Measurements from ENCODE around the gene COMMD2.

The COMMD2 gene

DNA sequence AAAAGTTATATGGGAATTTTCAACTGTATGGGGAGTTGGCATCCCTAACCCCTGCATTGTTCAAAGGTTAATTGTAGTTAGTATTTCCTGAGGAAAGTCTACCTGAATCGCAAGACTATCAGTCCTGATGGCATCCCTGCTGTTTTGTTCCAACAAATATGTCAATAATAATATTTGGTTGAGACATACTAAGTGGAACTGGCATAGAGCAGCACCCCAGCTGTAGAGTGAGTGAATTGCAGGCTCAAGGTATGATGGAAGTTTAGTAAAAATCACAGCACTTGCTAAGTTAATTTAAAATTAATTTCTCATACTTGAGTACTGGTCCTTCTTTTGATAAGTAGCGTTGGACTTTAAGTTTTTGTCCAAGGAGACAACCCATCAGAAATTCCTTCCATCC lies 18.0 kb upstream of the COMMD2 start:
- no peak overlapping the region for H4K91ac ChIP-seq (ENCODE audit: low read depth, low read length)
- no peaks in the 10 kb centered on the region for H3K9me3 ChIP-seq (ENCODE audit: insufficient read depth, low read depth, low read length)
- no peak overlapping the region for H3K4me2 ChIP-seq (ENCODE audit: low read length)
- H3K23ac ChIP-seq (ENCODE audit: low read length): no peak overlapping the region
- no peak for DNase-seq
- H4K12ac ChIP-seq (ENCODE audit: low read depth, low read length): no peak overlapping the region
- H3K79me1 ChIP-seq (ENCODE audit: low read length): no peaks in the 10 kb centered on the region
- no peak overlapping the region for H3K18ac ChIP-seq (ENCODE audit: low read length)
- no peak overlapping the region for H2AFZ ChIP-seq (ENCODE audit: insufficient read depth, low read length, poor library complexity)
- no peaks in the 10 kb centered on the region for H3K79me2 ChIP-seq (ENCODE audit: control insufficient read depth, insufficient read depth, low read length, poor library complexity)
- no peak overlapping the region for H2BK5ac ChIP-seq (ENCODE audit: low read depth, low read length, poor library complexity)
- no peak overlapping the region for H3K14ac ChIP-seq (ENCODE audit: low read length)
- H2AK5ac ChIP-seq (ENCODE audit: low read length): no peak overlapping the region
- peaks cover 5% of the 10 kb centered on the region in 2 experiments for H3K4me1 ChIP-seq (ENCODE audit: control insufficient read depth in 1 of 2, insufficient read depth in 2 of 2, low read length in 2 of 2)
- no peaks in the 10 kb centered on the region for H3K36me3 ChIP-seq (ENCODE audit: control insufficient read depth in 1 of 2, insufficient read depth in 2 of 2, low read length in 2 of 2)
- H3K4ac ChIP-seq (ENCODE audit: low read depth, low read length): no peak overlapping the region
- H3K27ac ChIP-seq (ENCODE audit: low read depth, low read length): no peak overlapping the region
- H2BK12ac ChIP-seq (ENCODE audit: low read length): no peak overlapping the region
- H3K27me3 ChIP-seq (ENCODE audit: insufficient read depth, low read length): no peaks in the 10 kb centered on the region
- WGBS (ENCODE audit: extremely low coverage, insufficient coverage, insufficient read length): no CpG with 5 or more reads among the region's 2 CpGs
- H3K4me3 ChIP-seq (ENCODE audit: low read depth, low read length): no peak overlapping the region
- no peak overlapping the region for H2BK120ac ChIP-seq (ENCODE audit: insufficient read depth, low read length, poor library complexity)
- H4K8ac ChIP-seq (ENCODE audit: low read depth, low read length): no peak overlapping the region
- no peak overlapping the region for H3K9ac ChIP-seq (ENCODE audit: low read length)

DNA sequence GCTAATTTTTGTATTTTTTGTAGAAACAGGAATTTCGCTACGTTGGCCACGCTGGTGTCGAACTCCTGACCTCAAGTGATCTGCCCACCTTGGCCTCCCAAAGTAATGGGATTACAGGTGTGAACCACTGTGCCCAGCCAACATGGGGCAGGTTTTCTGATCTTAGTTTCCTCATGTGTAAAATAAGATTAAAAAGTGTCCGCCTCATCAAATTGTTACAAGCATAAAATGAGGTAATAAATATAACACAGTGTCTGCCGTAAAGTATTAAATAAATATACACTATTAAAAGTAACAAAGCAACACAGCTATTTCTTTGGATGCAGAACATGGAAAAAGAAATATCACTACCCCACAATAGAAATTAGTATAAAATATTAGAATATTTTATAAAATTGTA lies 16.4 kb upstream of the COMMD2 start:
- no CpG with 5 or more reads among the region's 6 CpGs for WGBS (ENCODE audit: extremely low coverage, insufficient coverage, insufficient read length)
- Histone ChIP-seq H3K79me2 (ENCODE audit: control insufficient read depth, insufficient read depth, low read length, poor library complexity) (no peaks in the 10 kb centered on the region), H3K23ac (ENCODE audit: low read length) (no peak overlapping the region), H3K4me3 (ENCODE audit: low read depth, low read length) (no peak overlapping the region), H3K36me3 (ENCODE audit: control insufficient read depth in 1 of 2, insufficient read depth in 2 of 2, low read length in 2 of 2) (no peaks in the 10 kb centered on the region), H3K4me1 (ENCODE audit: control insufficient read depth in 1 of 2, insufficient read depth in 2 of 2, low read length in 2 of 2) (peaks cover 5% of the 10 kb centered on the region in 2 experiments), H3K27ac (ENCODE audit: low read depth, low read length) (no peak overlapping the region), H3K9me3 (ENCODE audit: insufficient read depth, low read depth, low read length) (no peaks in the 10 kb centered on the region), H3K79me1 (ENCODE audit: low read length) (no peaks in the 10 kb centered on the region), H2BK12ac (ENCODE audit: low read length) (no peak overlapping the region), H4K12ac (ENCODE audit: low read depth, low read length) (no peak overlapping the region), H2AK5ac (ENCODE audit: low read length) (no peak overlapping the region), H2BK120ac (ENCODE audit: insufficient read depth, low read length, poor library complexity) (no peak overlapping the region), H3K14ac (ENCODE audit: low read length) (no peak overlapping the region), H2AFZ (ENCODE audit: insufficient read depth, low read length, poor library complexity) (no peak overlapping the region), H2BK5ac (ENCODE audit: low read depth, low read length, poor library complexity) (no peak overlapping the region), H4K8ac (ENCODE audit: low read depth, low read length) (no peak overlapping the region), H3K4ac (ENCODE audit: low read depth, low read length) (no peak overlapping the region), H4K91ac (ENCODE audit: low read depth, low read length) (no peak overlapping the region), H3K9ac (ENCODE audit: low read length) (no peak overlapping the region), H3K4me2 (ENCODE audit: low read length) (no peak overlapping the region), H3K27me3 (ENCODE audit: insufficient read depth, low read length) (no peaks in the 10 kb centered on the region), H3K18ac (ENCODE audit: low read length) (no peak overlapping the region)
- no peak for DNase-seq

DNA sequence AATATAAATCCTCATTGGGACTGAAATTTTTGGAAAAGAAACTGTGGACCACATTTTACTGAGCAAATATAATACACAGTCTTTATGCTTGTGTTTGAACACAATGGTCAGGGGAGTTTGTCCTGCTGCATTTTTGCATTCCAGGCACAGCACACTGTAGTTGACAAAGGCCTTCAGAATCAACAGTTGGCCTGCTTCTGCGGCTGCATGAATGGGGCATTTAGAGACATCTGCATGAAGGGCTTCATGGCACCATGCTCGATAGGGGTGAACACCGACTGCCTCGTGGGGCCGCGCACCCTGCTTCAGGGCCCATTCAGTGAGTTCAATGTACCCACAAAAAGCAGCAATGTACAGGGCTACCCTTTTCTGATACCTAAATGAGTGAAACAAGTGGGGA lies 15.4 kb upstream of the COMMD2 start:
- Histone ChIP-seq H4K91ac (ENCODE audit: low read depth, low read length) (no peak overlapping the region), H3K18ac (ENCODE audit: low read length) (no peak overlapping the region), H3K27ac (ENCODE audit: low read depth, low read length) (no peak overlapping the region), H3K4ac (ENCODE audit: low read depth, low read length) (no peak overlapping the region), H4K8ac (ENCODE audit: low read depth, low read length) (no peak overlapping the region), H3K79me2 (ENCODE audit: control insufficient read depth, insufficient read depth, low read length, poor library complexity) (no peaks in the 10 kb centered on the region), H3K9me3 (ENCODE audit: insufficient read depth, low read depth, low read length) (no peaks in the 10 kb centered on the region), H2AFZ (ENCODE audit: insufficient read depth, low read length, poor library complexity) (no peak overlapping the region), H3K14ac (ENCODE audit: low read length) (no peak overlapping the region), H2AK5ac (ENCODE audit: low read length) (no peak overlapping the region), H4K12ac (ENCODE audit: low read depth, low read length) (no peak overlapping the region), H3K4me2 (ENCODE audit: low read length) (no peak overlapping the region), H3K36me3 (ENCODE audit: control insufficient read depth in 1 of 2, insufficient read depth in 2 of 2, low read length in 2 of 2) (no peaks in the 10 kb centered on the region), H2BK5ac (ENCODE audit: low read depth, low read length, poor library complexity) (no peak overlapping the region), H3K23ac (ENCODE audit: low read length) (no peak overlapping the region), H3K79me1 (ENCODE audit: low read length) (no peaks in the 10 kb centered on the region), H2BK12ac (ENCODE audit: low read length) (no peak overlapping the region), H3K27me3 (ENCODE audit: insufficient read depth, low read length) (no peaks in the 10 kb centered on the region), H3K9ac (ENCODE audit: low read length) (no peak overlapping the region), H3K4me1 (ENCODE audit: control insufficient read depth in 1 of 2, insufficient read depth in 2 of 2, low read length in 2 of 2) (peaks cover 3% of the 10 kb centered on the region in 2 experiments), H2BK120ac (ENCODE audit: insufficient read depth, low read length, poor library complexity) (no peak overlapping the region), H3K4me3 (ENCODE audit: low read depth, low read length) (no peak overlapping the region)
- no CpG with 5 or more reads among the region's 6 CpGs for WGBS (ENCODE audit: extremely low coverage, insufficient coverage, insufficient read length)
- no peak for DNase-seq

DNA sequence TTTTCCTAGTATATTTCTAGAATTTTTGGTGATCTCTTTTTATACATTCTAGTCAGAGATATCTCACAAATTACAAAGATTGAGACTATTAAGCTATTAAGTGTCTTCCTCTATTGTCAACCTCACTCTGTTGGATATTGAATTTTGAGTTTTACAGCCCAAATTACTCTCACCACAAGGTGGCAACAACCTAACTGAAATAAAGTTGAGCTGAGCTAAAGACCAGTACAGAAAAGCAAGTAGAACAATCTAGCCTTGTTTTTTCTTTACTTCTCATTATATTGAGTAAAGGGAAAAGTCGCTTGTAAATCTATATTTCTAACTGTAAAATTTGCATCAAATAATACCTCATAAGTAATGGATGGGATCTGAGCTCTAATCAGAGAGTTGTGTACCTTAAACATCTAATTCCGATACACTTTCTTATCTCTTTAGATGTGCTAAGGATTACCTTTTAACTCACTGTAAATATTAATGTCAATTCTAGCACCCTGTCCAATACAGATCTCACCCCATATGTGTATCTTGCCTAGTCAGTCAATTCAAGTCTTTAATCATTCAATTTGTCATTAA lies 13.6 kb upstream of the COMMD2 start:
- Histone ChIP-seq H4K91ac (ENCODE audit: low read depth, low read length) (no peak overlapping the region), H3K79me2 (ENCODE audit: control insufficient read depth, insufficient read depth, low read length, poor library complexity) (no peaks in the 10 kb centered on the region), H2BK5ac (ENCODE audit: low read depth, low read length, poor library complexity) (no peak overlapping the region), H3K14ac (ENCODE audit: low read length) (no peak overlapping the region), H2AK5ac (ENCODE audit: low read length) (no peak overlapping the region), H4K8ac (ENCODE audit: low read depth, low read length) (no peak overlapping the region), H4K12ac (ENCODE audit: low read depth, low read length) (no peak overlapping the region), H3K4me1 (ENCODE audit: control insufficient read depth in 1 of 2, insufficient read depth in 2 of 2, low read length in 2 of 2) (no peaks in the 10 kb centered on the region), H3K18ac (ENCODE audit: low read length) (no peak overlapping the region), H3K23ac (ENCODE audit: low read length) (no peak overlapping the region), H3K9me3 (ENCODE audit: insufficient read depth, low read depth, low read length) (no peaks in the 10 kb centered on the region), H2BK12ac (ENCODE audit: low read length) (no peak overlapping the region), H2BK120ac (ENCODE audit: insufficient read depth, low read length, poor library complexity) (no peak overlapping the region), H2AFZ (ENCODE audit: insufficient read depth, low read length, poor library complexity) (no peak overlapping the region), H3K36me3 (ENCODE audit: control insufficient read depth in 1 of 2, insufficient read depth in 2 of 2, low read length in 2 of 2) (no peaks in the 10 kb centered on the region), H3K4ac (ENCODE audit: low read depth, low read length) (no peak overlapping the region), H3K27ac (ENCODE audit: low read depth, low read length) (no peak overlapping the region), H3K9ac (ENCODE audit: low read length) (no peak overlapping the region), H3K4me2 (ENCODE audit: low read length) (no peak overlapping the region), H3K79me1 (ENCODE audit: low read length) (no peaks in the 10 kb centered on the region), H3K4me3 (ENCODE audit: low read depth, low read length) (no peak overlapping the region), H3K27me3 (ENCODE audit: insufficient read depth, low read length) (no peaks in the 10 kb centered on the region)
- WGBS (ENCODE audit: extremely low coverage, insufficient coverage, insufficient read length): no CpG with 5 or more reads among the region's 2 CpGs
- peak in 1 of 2 donors; percentile 55 for DNase-seq
